G401.6 (cell line): ENCODE data around the gene HSCB.
A peak's percentile ranks its signal among the peaks of the same experiment; 100 is the strongest.
"Not testable (repeated sequence)": the region's sequence is repeated elsewhere in the genome, so short reads cannot be mapped to it uniquely, and the experiment has no call there.

ENCODE experiments used
- FAIRE-seq: peaks from 2 replicates; lab custom pipeline; 2012; peaks lifted over from hg19 to GRCh38; lab: Jason Lieb, UNC

The HSCB gene

GRCh38 chr22:28741200-28741784 lies 547 bp upstream of the HSCB start:
- no peak for FAIRE-seq

DNA sequence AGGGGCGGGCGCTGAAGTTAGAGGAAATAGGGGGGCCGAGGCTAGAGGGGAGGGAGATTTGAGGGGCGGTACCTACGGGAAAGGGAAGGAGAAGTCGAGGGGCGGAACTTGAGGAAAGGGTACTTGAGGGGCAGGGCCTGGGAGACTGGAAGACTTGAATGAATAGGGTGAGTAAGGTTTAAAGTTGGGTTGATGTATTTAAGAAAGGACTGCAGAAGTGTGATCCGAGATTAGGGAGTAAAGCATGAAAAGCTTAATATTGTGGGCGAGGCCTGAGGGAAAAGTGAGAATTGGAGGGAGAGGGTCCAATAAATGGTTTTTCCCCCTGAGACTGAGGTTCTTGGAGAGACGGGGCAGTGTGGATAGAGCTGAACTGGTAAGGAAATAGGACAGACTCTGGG lies 723 bp downstream of the HSCB start:
- FAIRE-seq = peak; percentile 98

DNA sequence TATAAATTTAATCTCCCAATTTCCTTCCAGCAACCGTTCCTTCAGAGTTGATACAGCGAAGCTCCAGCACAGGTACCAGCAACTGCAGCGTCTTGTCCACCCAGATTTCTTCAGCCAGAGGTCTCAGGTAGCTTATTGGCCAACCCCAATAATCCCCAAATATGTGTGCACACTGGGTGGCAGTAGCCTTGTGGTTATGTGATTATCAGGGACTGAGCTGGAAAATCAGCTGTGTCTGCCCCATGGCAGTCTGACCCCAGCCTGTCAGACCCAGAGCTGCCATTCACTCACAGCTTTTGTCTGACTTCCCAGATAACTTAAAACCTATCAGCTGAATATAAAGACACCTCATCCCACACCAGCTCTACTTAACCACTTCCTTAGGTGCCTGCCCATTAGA lies 2.0 kb downstream of the HSCB start:
- no peak for FAIRE-seq

DNA sequence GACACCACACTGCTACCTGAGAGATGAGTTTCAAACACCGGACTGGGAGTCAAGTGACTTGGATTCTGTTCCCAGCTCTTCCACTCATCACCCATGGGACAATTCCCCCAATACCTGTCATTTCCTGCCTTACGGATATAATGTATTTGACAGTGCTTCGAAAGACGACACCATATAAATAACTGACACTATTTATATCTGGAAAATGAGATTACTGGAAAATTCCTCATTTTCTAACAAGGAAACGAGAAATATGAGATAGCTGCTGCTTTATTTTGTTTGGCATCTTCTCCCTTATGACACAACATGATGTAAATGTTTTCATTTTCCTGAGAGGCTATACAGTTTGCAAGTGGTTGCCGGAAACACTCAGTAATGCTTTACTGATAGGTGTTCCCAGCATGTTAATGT lies 8.6 kb downstream of the HSCB start:
- no peak for FAIRE-seq

DNA sequence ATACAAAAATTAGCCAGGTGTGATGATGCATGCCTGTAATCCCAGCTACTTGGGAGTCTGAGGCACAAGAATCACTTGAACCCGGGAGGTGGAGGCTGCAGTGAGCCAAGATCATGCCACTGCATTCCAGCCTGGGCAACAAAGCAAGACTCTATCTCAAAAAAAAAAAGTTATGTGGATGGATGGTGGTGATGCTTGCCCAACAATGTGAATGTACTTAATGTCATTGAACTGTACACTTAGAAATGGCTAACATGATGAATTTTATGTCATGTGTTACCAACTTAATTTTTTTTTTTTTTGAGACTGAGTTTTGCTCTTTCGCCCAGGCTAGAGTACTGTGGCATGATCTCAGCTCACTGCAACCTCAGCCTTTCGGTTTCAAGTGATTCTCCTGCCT lies 12.7 kb downstream of the HSCB start:
- FAIRE-seq = not testable (repeated sequence)

- no peak for FAIRE-seq
Measured at GRCh38 chr22:28759861-28760560, 18.2 kb downstream of the HSCB start.

GRCh38 chr22:28761449-28761755 lies 19.6 kb downstream of the HSCB start:
- no peak for FAIRE-seq

- FAIRE-seq = not testable (repeated sequence)
Measured at GRCh38 chr22:28762000-28762399, 20.2 kb downstream of the HSCB start.

- FAIRE-seq = no peak
Measured at GRCh38 chr22:28766628-28767027, 24.8 kb downstream of the HSCB start.

DNA sequence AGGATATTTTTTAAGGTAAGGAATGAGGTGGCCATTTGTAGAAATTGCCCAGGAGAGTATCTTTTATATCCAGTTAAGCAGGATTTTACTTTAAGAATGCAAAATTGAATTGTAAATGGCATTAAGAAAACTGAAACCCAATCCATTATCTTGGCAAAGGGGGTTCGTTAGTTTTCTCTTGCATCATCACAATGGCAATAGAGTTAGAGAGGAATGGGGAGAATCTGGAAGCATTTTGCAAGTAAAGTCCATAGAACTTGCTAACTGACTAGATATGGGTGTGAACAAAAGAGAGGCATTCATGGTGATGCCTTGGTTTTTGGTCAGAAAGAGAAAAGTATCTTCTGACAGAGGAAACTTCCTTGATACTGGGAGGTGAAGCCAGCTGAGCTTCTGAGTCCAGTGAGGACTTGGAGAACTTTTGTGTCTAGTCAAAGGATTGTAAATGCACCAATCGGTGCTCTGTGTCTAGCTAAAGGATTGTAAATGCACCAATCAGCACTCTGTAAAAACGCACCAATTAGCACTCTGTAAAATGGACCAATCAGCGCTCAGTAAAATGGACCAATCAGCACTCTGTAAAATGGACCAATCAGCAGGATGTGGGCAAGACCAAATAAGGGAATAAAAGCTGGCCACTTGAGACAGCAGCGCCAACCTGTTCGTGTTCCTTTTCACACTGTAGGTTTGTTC lies 27.0 kb downstream of the HSCB start:
- FAIRE-seq = no peak

DNA sequence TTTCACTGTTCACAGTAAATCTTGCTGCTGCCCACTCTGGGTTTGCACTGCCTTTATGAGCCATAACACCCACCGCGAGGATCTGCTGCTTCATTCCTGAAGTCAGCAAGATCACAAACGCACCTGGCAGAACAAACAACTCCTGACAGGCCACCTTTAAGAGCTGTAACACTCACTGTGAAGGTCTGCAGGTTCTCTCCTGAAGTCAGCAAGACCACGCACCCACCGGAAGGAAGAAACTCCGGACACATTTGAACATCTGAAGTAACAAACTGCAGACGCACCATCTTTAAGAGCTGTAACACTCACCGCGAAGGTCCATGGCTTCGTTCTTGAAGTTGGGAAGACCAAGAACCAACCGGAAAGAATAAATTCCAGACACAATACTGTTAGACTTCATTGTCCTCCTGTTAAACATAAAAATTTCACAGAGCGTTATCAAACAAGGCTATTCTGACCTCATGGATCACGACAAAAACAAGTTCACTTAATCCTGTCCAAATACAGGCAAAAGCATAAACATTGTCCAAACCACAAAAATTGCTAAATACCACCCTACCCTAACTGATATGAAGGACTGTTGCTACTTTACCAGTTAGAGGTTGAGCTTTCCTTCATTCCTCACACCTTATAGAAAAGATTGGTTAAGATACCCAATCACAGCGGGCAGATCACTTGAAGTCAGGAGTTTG lies 27.7 kb downstream of the HSCB start:
- FAIRE-seq = no peak

GRCh38 chr22:28771195-28771791 lies 29.5 kb downstream of the HSCB start:
- no peak for FAIRE-seq

GRCh38 chr22:28772633-28773460 lies 31.0 kb downstream of the HSCB start, which contains the start of gene CCDC117:
TSS of gene CCDC117 (plus strand) at chr22:28772695. CDS start at chr22:28772850, 155 bp downstream.
- no peak for FAIRE-seq

DNA sequence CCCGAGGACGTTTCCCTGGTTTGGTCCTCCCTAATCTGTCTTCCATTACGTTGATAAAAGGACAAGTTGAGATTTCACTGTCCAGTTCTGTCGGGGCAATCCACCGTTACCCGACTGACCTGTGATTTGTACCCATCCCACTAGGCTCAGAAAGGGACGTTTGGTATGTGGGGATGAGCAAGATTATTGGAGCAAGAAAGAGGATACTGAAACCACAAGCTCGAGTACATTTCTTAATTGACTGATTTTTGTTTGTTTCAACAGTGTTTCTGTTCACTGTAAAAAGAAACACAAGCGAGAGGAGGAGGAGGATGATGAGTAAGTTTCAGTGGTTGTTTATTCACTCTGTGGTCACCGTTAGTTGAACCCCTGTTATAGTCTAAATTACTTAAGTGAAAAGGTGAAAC lies 31.6 kb downstream of the HSCB start:
- no peak for FAIRE-seq

- no peak for FAIRE-seq
Measured at GRCh38 chr22:28774378-28774777, 32.5 kb downstream of the HSCB start.

DNA sequence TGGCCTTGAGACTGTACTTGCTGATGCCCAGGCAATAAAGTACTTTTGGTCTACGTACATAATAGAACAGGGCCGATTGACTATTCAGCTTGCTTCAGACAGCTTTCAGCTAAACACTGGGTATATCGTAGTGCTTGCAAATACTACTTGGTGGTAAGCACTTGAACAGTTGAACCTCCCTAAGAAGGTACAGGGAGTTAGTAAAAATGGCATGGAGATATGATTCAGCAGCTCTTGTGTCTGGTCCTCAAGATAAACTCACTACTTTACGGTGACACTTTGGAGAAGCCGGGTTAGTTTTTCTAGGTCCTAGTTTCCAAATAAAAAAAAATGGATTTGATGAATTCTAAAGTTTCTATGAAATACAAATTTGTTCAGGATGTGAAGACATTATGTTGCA lies 38.0 kb downstream of the HSCB start:
- FAIRE-seq = no peak

DNA sequence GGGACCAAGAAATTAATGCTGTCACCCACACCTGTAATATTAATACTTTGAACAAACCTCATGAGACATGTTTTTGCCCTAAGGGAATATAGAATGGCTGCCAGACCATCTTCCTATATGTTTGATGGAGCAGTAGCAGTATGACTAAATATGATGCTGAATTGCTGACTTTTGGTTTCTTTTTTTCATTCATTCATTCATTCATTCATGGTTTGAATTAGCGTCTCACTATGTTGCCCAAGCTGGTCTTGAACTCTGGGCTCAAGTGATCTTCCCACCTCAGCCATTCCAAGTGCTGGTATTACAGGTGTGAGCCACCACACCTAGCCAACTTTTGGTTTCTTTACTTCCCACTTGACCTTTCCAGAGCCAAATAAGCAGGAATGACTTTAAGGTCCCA lies 38.5 kb downstream of the HSCB start:
- no peak for FAIRE-seq

DNA sequence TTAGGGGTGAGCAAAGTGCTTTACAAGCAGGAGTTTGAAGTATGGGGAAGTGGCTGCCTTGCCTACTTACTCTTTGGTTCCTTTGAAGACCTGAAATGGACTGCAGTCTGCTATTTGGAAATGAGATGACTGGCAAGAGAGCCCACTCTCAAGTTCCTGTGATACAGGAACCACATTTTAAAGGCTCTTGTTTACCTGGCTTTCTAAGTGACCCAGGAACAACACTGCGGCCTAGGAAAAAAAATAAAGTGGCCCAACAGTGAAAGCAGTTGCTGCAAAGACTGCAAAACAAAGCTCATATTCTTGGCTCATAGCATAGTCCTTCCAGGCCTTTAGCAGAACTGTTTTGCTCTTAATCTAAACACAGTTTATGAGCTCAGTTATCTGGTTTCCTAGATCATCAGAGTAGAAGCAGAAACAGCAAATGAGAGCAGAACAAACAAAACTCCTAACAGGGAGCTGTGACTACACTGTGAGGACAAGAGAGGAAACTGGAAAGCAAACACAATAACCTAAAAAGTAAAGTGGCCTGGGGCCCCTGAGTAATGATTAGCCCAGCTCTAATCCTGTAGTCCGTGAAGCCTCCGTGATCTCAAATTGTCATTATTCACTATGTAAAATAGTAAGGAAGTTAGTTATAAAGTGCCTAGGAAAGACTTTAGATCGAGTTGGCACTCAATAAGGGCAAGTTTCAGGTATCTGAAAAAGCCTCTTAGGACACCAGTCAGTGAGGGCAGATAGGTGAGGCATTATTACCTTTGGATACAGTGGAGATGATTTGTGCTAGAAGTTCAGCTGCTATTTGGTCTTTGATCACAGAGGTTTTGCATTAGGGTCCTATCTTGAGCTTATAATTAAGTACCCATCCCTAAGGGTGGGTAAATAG lies 42.2 kb downstream of the HSCB start:
- FAIRE-seq = no peak

DNA sequence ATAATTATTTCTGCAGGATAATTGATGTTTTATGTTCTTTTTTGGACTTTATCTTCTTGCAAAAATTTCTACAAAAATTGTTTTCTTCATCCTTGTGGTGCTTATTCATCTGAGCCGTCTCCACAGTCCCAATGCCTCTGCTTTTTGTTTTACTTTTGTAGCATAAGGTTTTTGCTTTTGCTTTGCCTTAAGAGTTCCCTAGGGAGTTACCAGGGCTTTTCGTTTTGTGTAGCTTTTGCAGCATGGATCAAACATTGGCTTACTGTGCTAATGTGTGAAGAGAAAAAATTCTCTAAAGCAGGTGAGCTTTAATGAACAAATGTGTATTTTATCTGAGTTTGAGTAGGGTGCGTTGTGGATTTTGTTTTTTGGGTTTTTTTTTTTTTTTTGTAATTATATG lies 46.8 kb downstream of the HSCB start:
- FAIRE-seq = peak; percentile 11

GRCh38 chr22:28791124-28791523 lies 49.3 kb downstream of the HSCB start:
- no peak for FAIRE-seq
